Epithelial cell of proximal tubule (primary cell): ENCODE measurements around the gene AKR1B15. TPM values are rescaled to one million over a fixed set of nuclear protein-coding genes. Genes with fewer than 3 reads are reported as not detected.
"Not testable (repeated sequence)": the region's sequence is repeated elsewhere in the genome, so short reads cannot be mapped to it uniquely, and the experiment has no call there.

Source experiments
- DNase-seq: peaks from one replicate; pipeline ENCODE4 v3.0.0-alpha.2; 2011; ENCODE audit warnings: low read depth
- H3K4me3 ChIP-seq: 2 replicates; pipeline ENCODE4 v1.5.1; 2011; ENCODE audit warnings: low read depth, mild to moderate bottlenecking, low read length
- total RNA-seq: library from RNA; depleted of rRNA; stranded (reverse); fragments of >200 nt; gene quantifications from 2 replicates; pipeline ENCODE4 v1.2.3, GENCODE V29; 2015
- TF ChIP-seq, protein P1 (sequence below): conservative IDR thresholded peaks from 2 replicates; pipeline ENCODE4 v1.5.1; 2012; ENCODE audit warnings: low read depth, mild to moderate bottlenecking, low read length

AKR1B15 gene
- total RNA-seq, 1 donor from 2014 or later, result not detected

DNA sequence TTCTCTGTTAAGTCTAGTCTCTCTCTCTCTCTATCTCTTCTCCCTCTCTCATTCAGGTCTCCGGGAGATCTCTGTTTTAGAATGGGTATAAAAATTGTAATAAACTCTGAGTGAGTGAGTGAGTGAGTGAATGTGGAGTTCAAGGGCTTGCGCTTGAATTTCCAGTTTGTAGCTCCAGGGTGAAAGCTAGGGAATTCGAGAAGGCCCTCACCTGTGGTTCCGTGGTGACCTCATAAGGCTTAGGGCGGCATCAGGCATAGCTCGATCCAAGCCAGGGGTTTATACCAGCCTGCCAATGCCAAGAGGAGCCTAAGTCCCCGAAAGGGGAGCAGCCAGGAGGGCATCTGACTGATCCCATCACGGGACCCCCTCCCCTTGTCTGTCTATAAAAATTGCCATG, 456 bp downstream of the AKR1B15 start:
- TF ChIP-seq, protein P1, sequence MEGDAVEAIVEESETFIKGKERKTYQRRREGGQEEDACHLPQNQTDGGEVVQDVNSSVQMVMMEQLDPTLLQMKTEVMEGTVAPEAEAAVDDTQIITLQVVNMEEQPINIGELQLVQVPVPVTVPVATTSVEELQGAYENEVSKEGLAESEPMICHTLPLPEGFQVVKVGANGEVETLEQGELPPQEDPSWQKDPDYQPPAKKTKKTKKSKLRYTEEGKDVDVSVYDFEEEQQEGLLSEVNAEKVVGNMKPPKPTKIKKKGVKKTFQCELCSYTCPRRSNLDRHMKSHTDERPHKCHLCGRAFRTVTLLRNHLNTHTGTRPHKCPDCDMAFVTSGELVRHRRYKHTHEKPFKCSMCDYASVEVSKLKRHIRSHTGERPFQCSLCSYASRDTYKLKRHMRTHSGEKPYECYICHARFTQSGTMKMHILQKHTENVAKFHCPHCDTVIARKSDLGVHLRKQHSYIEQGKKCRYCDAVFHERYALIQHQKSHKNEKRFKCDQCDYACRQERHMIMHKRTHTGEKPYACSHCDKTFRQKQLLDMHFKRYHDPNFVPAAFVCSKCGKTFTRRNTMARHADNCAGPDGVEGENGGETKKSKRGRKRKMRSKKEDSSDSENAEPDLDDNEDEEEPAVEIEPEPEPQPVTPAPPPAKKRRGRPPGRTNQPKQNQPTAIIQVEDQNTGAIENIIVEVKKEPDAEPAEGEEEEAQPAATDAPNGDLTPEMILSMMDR, result no peak
- no peak overlapping the region for H3K4me3 ChIP-seq
- no peak for DNase-seq

DNA sequence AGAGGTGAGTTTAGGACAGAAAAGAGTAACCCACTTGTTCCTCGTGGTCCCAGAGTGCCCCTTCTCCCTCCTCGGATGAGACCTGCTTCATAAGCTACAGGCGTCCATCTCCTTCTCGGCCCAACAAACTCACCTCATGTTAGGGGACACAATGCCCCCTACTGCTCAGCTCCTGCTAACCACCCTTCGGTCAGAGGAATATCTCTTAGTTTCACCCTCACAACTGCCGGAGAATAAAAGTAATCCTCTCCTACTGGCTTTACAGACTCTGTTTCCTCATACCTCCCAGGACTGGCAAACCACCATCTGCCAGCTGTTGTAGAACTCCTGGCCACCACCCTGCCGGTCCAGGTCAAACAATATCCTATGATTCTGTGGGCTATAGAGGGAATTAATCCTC, 3.2 kb downstream of the AKR1B15 start:
- no peak for DNase-seq
- TF ChIP-seq, protein P1, result peak; percentile 45

DNA sequence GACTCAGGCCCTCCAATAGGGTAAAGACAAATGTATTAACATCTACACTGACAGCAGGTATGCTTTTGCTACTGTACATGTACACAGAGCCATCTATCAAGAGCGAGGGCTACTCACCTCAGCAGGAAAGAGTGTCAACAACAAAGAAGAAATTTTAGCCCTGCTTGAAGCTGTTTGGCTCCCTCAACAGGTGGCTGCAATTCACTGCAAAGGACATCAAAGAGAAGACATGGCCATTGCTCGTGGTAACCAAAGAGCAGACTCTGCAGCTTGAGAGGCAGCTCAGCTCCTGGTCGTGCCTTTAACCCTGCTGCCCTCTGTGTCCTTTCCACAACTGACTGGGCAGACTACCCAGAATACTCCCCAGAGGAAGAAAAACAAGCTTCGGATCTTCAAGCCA, 5.1 kb downstream of the AKR1B15 start:
- no peak overlapping the region for H3K4me3 ChIP-seq
- TF ChIP-seq, protein P1, result peak; percentile 56
- no peak for DNase-seq

More for the DNA sequence above, 3.2 kb downstream of the AKR1B15 start:
- H3K4me3 ChIP-seq, result no peak overlapping the region

DNA sequence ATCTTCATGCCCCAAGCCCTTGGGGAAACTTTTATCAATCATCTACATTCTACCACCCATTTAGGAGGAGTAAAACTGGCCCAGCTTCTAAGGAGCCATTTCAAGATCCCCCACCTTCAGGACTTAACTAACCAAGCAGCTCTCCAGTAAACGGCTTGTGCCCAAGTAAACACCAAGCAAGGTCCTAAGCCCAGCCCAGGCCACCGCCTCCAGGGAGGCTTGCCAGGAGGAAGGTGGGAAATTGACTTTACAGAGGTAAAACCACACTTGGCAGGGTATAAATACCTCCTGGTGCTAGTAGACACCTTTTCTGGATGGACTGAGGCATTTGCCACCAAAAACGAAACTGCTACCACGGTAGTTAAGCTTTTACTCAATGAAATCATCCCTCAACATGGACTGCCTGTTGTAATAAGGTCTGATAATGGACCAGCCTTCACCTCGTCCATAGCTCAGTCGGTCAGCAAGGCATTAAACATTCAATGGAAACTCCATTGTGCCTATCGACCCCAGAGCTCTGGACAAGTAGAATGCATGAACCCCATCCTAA, 5.6 kb downstream of the AKR1B15 start:
- TF ChIP-seq, protein P1, result no peak
- no peak overlapping the region for H3K4me3 ChIP-seq
- DNase-seq, result no peak

DNA sequence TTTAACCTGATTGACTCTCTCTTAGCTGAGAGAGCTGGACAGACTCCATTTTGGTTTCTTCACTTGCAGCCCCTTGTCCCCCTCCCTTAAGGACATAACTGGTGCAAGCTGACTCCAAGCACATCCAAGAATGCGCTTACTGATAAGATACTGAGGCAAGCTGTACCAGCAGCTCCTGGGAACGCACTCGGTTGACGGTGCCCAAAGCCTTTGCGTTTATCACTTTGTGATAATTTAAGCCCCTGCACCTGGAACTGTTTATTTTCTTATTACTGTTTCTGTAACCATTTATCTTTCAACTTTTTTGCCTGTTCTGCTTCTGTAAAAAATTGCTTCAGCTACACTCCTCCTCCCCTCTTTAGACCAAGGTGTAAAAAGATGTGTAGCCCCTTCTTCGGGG, 8.5 kb downstream of the AKR1B15 start:
- no peak for DNase-seq
- TF ChIP-seq, protein P1, result no peak
- H3K4me3 ChIP-seq, result no peak overlapping the region

DNA sequence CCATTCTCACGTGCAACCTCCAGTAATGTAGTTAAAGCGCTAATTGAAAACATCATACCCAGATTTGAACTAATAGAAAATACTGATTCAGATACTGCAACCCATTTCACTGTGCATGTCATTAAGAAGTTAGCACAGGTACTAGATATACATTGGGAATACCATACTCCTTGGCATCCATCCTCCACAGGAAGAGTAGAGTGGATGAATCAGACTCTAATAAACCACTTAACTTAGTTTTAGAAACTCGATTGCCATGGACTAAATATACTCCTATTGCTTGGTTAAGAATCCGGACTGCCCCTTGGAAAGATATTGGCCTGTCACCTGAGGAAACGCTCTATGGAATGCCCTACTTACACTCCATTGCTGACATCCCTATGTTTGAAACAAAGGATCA, 9.5 kb downstream of the AKR1B15 start:
- TF ChIP-seq, protein P1, result no peak
- no peak for DNase-seq
- H3K4me3 ChIP-seq, result no peak overlapping the region

- not testable (repeated sequence) for H3K4me3 ChIP-seq, DNase-seq
These were observed 12.7 kb downstream of the AKR1B15 start for GRCh38 chr7:134561616-134562015.
